C4-2B (cell line): ENCODE results near the gene GALNTL6.

Source experiments
- H3K27ac ChIP-seq: fragments of 450-650 bp; 2 replicates; pipeline ENCODE4 v1.5.1; 2017
- CTCF ChIP-seq: fragments of 450-650 bp; conservative IDR thresholded peaks from 2 replicates; pipeline ENCODE4 v1.5.1; 2017; ENCODE audit warnings: mild to moderate bottlenecking
- ZFX ChIP-seq: fragments of 450-650 bp; IDR thresholded peaks from 2 replicates; pipeline ENCODE4 v1.6.1; 2017

Gene GALNTL6

GRCh38 chr4:172152284-172152683, 339.1 kb downstream of the GALNTL6 start:
- H3K27ac ChIP-seq: no peak overlapping the region
- no peak for TF ChIP-seq ZFX
- TF ChIP-seq CTCF: no peak

GRCh38 chr4:172153719-172154118, 340.5 kb downstream of the GALNTL6 start:
- TF ChIP-seq ZFX (no peak), CTCF (no peak)
- no peak overlapping the region for H3K27ac ChIP-seq

GRCh38 chr4:172155838-172156345, 342.7 kb downstream of the GALNTL6 start:
- peak; percentile 8; the same call in 1 of the 2 replicates for TF ChIP-seq CTCF
- no peak for TF ChIP-seq ZFX
- no peak overlapping the region for H3K27ac ChIP-seq

GRCh38 chr4:172157946-172158345, 344.7 kb downstream of the GALNTL6 start:
- H3K27ac ChIP-seq: no peak overlapping the region
- TF ChIP-seq CTCF (peak; percentile 28), ZFX (no peak)

- no peak overlapping the region for H3K27ac ChIP-seq
- no peak for TF ChIP-seq CTCF
- TF ChIP-seq ZFX: no peak
These were observed 350.0 kb downstream of the GALNTL6 start for GRCh38 chr4:172163215-172163614.

- H3K27ac ChIP-seq: no peak overlapping the region
- TF ChIP-seq CTCF (no peak), ZFX (no peak)
These were observed 355.7 kb downstream of the GALNTL6 start for GRCh38 chr4:172168888-172169287.

GRCh38 chr4:172169871-172170270, 356.7 kb downstream of the GALNTL6 start:
- TF ChIP-seq CTCF (no peak), ZFX (no peak)
- H3K27ac ChIP-seq: no peak overlapping the region
